Stimulated activated memory B cell treated with anti-CD40 and anti-IgM and Interleukin-4, amounts not matched to agents 10 μg/mL and 1 μg/mL and 100 μg/mL, for 72 hours (primary cell): Measurements from ENCODE around the gene RASGRP3.
A peak's percentile ranks its signal among the peaks of the same experiment; 100 is the strongest.

ENCODE experiments used
- ATAC-seq: fragments of 150-1000 bp; cut with Tn5 transposase; 2 replicates; pipeline ENCODE4 v1.10.0; 2021
- H3K27ac Mint-ChIP-seq: one replicate; pipeline ENCODE4 v1.8.0; 2022; ENCODE audit warnings: mild to moderate bottlenecking, mixed read lengths
- H3K27me3 Mint-ChIP-seq: one replicate; pipeline ENCODE4 v1.8.0; 2022; ENCODE audit warnings: mixed read lengths
- H3K36me3 Mint-ChIP-seq: one replicate; pipeline ENCODE4 v1.8.0; 2022; ENCODE audit warnings: mixed read lengths
- H3K4me1 Mint-ChIP-seq: one replicate; pipeline ENCODE4 v1.8.0; 2022; ENCODE audit warnings: mixed read lengths
- H3K4me3 Mint-ChIP-seq: one replicate; pipeline ENCODE4 v1.8.0; 2022; ENCODE audit warnings: mild to moderate bottlenecking, moderate library complexity, mixed read lengths
- H3K9me3 Mint-ChIP-seq: one replicate; pipeline ENCODE4 v1.8.0; 2022; ENCODE audit warnings: mixed read lengths

The RASGRP3 gene

GRCh38 chr2:33555681-33556080 is 79.2 kb downstream of the RASGRP3 start:
- H3K4me1 Mint-ChIP-seq, result peaks cover 10% of the 10 kb centered on the region
- H3K4me3 Mint-ChIP-seq, result no peak overlapping the region
- ATAC-seq, result no peak
- H3K27me3 Mint-ChIP-seq, result no peaks in the 10 kb centered on the region
- peak overlapping the region; percentile 76 for H3K27ac Mint-ChIP-seq
- H3K36me3 Mint-ChIP-seq, result peaks cover 69% of the 10 kb centered on the region
- H3K9me3 Mint-ChIP-seq, result no peaks in the 10 kb centered on the region

GRCh38 chr2:33559328-33559727 is 82.9 kb downstream of the RASGRP3 start:
- H3K27ac Mint-ChIP-seq, result peak overlapping the region; percentile 64
- ATAC-seq, result no peak
- H3K4me1 Mint-ChIP-seq, result peaks cover 9% of the 10 kb centered on the region

GRCh38 chr2:33560017-33560416 is 83.6 kb downstream of the RASGRP3 start:
- peaks cover 67% of the 10 kb centered on the region for H3K36me3 Mint-ChIP-seq
- peak overlapping the region; percentile 64 for H3K27ac Mint-ChIP-seq
- no peaks in the 10 kb centered on the region for H3K9me3 Mint-ChIP-seq
- no peak for ATAC-seq
- H3K4me1 Mint-ChIP-seq, result peaks cover 2% of the 10 kb centered on the region
- no peak overlapping the region for H3K4me3 Mint-ChIP-seq
- H3K27me3 Mint-ChIP-seq, result no peaks in the 10 kb centered on the region

More at GRCh38 chr2:33559328-33559727, 82.9 kb downstream of the RASGRP3 start:
- H3K4me3 Mint-ChIP-seq, result no peak overlapping the region
- peaks cover 67% of the 10 kb centered on the region for H3K36me3 Mint-ChIP-seq
- H3K9me3 Mint-ChIP-seq, result no peaks in the 10 kb centered on the region
- no peaks in the 10 kb centered on the region for H3K27me3 Mint-ChIP-seq

- Mint-ChIP-seq H3K4me1 (peaks cover 2% of the 10 kb centered on the region), H3K27me3 (no peaks in the 10 kb centered on the region), H3K36me3 (peaks cover 71% of the 10 kb centered on the region), H3K9me3 (no peaks in the 10 kb centered on the region), H3K4me3 (no peak overlapping the region), H3K27ac (no peak overlapping the region)
- no peak for ATAC-seq
These were observed 85.4 kb downstream of the RASGRP3 start for GRCh38 chr2:33561872-33562271.

- no peaks in the 10 kb centered on the region for H3K9me3 Mint-ChIP-seq
- no peak overlapping the region for H3K4me3 Mint-ChIP-seq
These were observed 94.2 kb downstream of the RASGRP3 start for GRCh38 chr2:33570681-33571080.

GRCh38 chr2:33573657-33574056 is 97.2 kb downstream of the RASGRP3 start:
- no peak overlapping the region for H3K4me3 Mint-ChIP-seq
- H3K4me1 Mint-ChIP-seq, result peaks cover 7% of the 10 kb centered on the region
- no peak overlapping the region for H3K27ac Mint-ChIP-seq
- H3K36me3 Mint-ChIP-seq, result no peaks in the 10 kb centered on the region
- no peak for ATAC-seq
- no peaks in the 10 kb centered on the region for H3K27me3 Mint-ChIP-seq
- no peaks in the 10 kb centered on the region for H3K9me3 Mint-ChIP-seq

More at GRCh38 chr2:33570681-33571080, 94.2 kb downstream of the RASGRP3 start:
- Mint-ChIP-seq H3K36me3 (peaks cover 14% of the 10 kb centered on the region), H3K27ac (no peak overlapping the region), H3K27me3 (no peaks in the 10 kb centered on the region), H3K4me1 (peaks cover 14% of the 10 kb centered on the region)
- no peak for ATAC-seq

- no peaks in the 10 kb centered on the region for H3K27me3 Mint-ChIP-seq
- H3K27ac Mint-ChIP-seq, result no peak overlapping the region
- no peak overlapping the region for H3K4me3 Mint-ChIP-seq
- H3K36me3 Mint-ChIP-seq, result peaks cover 19% of the 10 kb centered on the region
- peaks cover 22% of the 10 kb centered on the region for H3K4me1 Mint-ChIP-seq
- ATAC-seq, result no peak
- no peaks in the 10 kb centered on the region for H3K9me3 Mint-ChIP-seq
These were observed 100.6 kb downstream of the RASGRP3 start for GRCh38 chr2:33577084-33577483.

- Mint-ChIP-seq H3K36me3 (peaks cover 23% of the 10 kb centered on the region), H3K9me3 (no peaks in the 10 kb centered on the region), H3K4me1 (peaks cover 22% of the 10 kb centered on the region), H3K27ac (no peak overlapping the region), H3K27me3 (no peaks in the 10 kb centered on the region), H3K4me3 (no peak overlapping the region)
- no peak for ATAC-seq
These were observed 101.2 kb downstream of the RASGRP3 start for GRCh38 chr2:33577668-33578067.

GRCh38 chr2:33579227-33579626 is 102.8 kb downstream of the RASGRP3 start:
- Mint-ChIP-seq H3K27me3 (no peaks in the 10 kb centered on the region), H3K4me1 (peaks cover 19% of the 10 kb centered on the region), H3K9me3 (no peaks in the 10 kb centered on the region), H3K4me3 (no peak overlapping the region), H3K27ac (no peak overlapping the region), H3K36me3 (peaks cover 23% of the 10 kb centered on the region)
- ATAC-seq, result no peak

- Mint-ChIP-seq H3K9me3 (no peaks in the 10 kb centered on the region), H3K27me3 (no peaks in the 10 kb centered on the region), H3K4me3 (no peak overlapping the region), H3K27ac (peak overlapping the region; percentile 50), H3K4me1 (peaks cover 19% of the 10 kb centered on the region), H3K36me3 (peaks cover 38% of the 10 kb centered on the region)
- ATAC-seq, result no peak
These were observed 105.4 kb downstream of the RASGRP3 start for GRCh38 chr2:33581872-33582271.

- Mint-ChIP-seq H3K36me3 (peaks cover 40% of the 10 kb centered on the region), H3K27ac (no peak overlapping the region), H3K4me3 (no peak overlapping the region), H3K9me3 (no peaks in the 10 kb centered on the region), H3K27me3 (no peaks in the 10 kb centered on the region), H3K4me1 (peaks cover 19% of the 10 kb centered on the region)
- no peak for ATAC-seq
These were observed 106.9 kb downstream of the RASGRP3 start for GRCh38 chr2:33583194-33583938.

- ATAC-seq, result no peak
- no peak overlapping the region for H3K4me3 Mint-ChIP-seq
- H3K36me3 Mint-ChIP-seq, result peaks cover 35% of the 10 kb centered on the region
- H3K4me1 Mint-ChIP-seq, result peaks cover 19% of the 10 kb centered on the region
- H3K27me3 Mint-ChIP-seq, result no peaks in the 10 kb centered on the region
- no peaks in the 10 kb centered on the region for H3K9me3 Mint-ChIP-seq
- H3K27ac Mint-ChIP-seq, result no peak overlapping the region
These were observed 110.3 kb downstream of the RASGRP3 start for GRCh38 chr2:33586766-33587165.

GRCh38 chr2:33588232-33588631 is 111.8 kb downstream of the RASGRP3 start:
- H3K27ac Mint-ChIP-seq, result no peak overlapping the region

GRCh38 chr2:33589444-33589843 is 113.0 kb downstream of the RASGRP3 start:
- Mint-ChIP-seq H3K4me3 (no peak overlapping the region), H3K27me3 (no peaks in the 10 kb centered on the region), H3K4me1 (peaks cover 11% of the 10 kb centered on the region), H3K27ac (no peak overlapping the region), H3K36me3 (peaks cover 52% of the 10 kb centered on the region), H3K9me3 (no peaks in the 10 kb centered on the region)
- ATAC-seq, result no peak

More at GRCh38 chr2:33588232-33588631, 111.8 kb downstream of the RASGRP3 start:
- peaks cover 41% of the 10 kb centered on the region for H3K36me3 Mint-ChIP-seq
- H3K4me3 Mint-ChIP-seq, result no peak overlapping the region
- ATAC-seq, result no peak
- no peaks in the 10 kb centered on the region for H3K27me3 Mint-ChIP-seq
- H3K4me1 Mint-ChIP-seq, result peaks cover 11% of the 10 kb centered on the region
- H3K9me3 Mint-ChIP-seq, result no peaks in the 10 kb centered on the region

- Mint-ChIP-seq H3K27ac (no peak overlapping the region), H3K4me1 (peaks cover 25% of the 10 kb centered on the region), H3K27me3 (no peaks in the 10 kb centered on the region), H3K36me3 (peaks cover 31% of the 10 kb centered on the region), H3K4me3 (no peak overlapping the region), H3K9me3 (no peaks in the 10 kb centered on the region)
- no peak for ATAC-seq
These were observed 118.9 kb downstream of the RASGRP3 start for GRCh38 chr2:33595385-33595784.

- ATAC-seq, result no peak
- H3K4me3 Mint-ChIP-seq, result no peak overlapping the region
- H3K36me3 Mint-ChIP-seq, result peaks cover 22% of the 10 kb centered on the region
- H3K27me3 Mint-ChIP-seq, result no peaks in the 10 kb centered on the region
- H3K4me1 Mint-ChIP-seq, result peaks cover 18% of the 10 kb centered on the region
- H3K9me3 Mint-ChIP-seq, result no peaks in the 10 kb centered on the region
- no peak overlapping the region for H3K27ac Mint-ChIP-seq
These were observed 120.6 kb downstream of the RASGRP3 start for GRCh38 chr2:33597026-33597425.
